ENCODE data around the gene COBL.

The COBL gene

GRCh38 chr7:51261950-51262795 is 54.4 kb downstream of the COBL start:
- TF ChIP-seq FOXP2 (optimal IDR thresholded peaks at IDR 0.05; ENCODE audit: borderline replicate concordance, extremely low read depth, extremely low read length, insufficient read depth) (no peak), SIN3A (IDR thresholded peaks at IDR 0.05; ENCODE audit: borderline replicate concordance, insufficient read depth, low read length) (no peak), REST (IDR thresholded peaks at IDR 0.05; ENCODE audit: insufficient read depth in 1 of 2, low read depth in 2 of 2, low read length in 2 of 2) (no peak), TAF1 (IDR thresholded peaks at IDR 0.05; ENCODE audit: borderline replicate concordance, insufficient read depth, low read length) (no peak), POLR2AphosphoS5 (IDR thresholded peaks at IDR 0.05; ENCODE audit: low read depth, low read length) (no peak)

GRCh38 chr7:51261117-51261835 is 55.3 kb downstream of the COBL start:
- no peak for TF ChIP-seq FOXP2 (optimal IDR thresholded peaks at IDR 0.05; ENCODE audit: borderline replicate concordance, extremely low read depth, extremely low read length, insufficient read depth)
- no peak for TF ChIP-seq POLR2AphosphoS5 (IDR thresholded peaks at IDR 0.05; ENCODE audit: low read depth, low read length)

- TF ChIP-seq POLR2AphosphoS5 (IDR thresholded peaks at IDR 0.05; ENCODE audit: low read depth, low read length) = no peak
- TF ChIP-seq TAF1 (IDR thresholded peaks at IDR 0.05; ENCODE audit: borderline replicate concordance, insufficient read depth, low read length) = no peak
- no peak for TF ChIP-seq FOXP2 (optimal IDR thresholded peaks at IDR 0.05; ENCODE audit: borderline replicate concordance, extremely low read depth, extremely low read length, insufficient read depth)
- no peak for TF ChIP-seq REST (IDR thresholded peaks at IDR 0.05; ENCODE audit: insufficient read depth in 1 of 2, low read depth in 2 of 2, low read length in 2 of 2)
- no peak for TF ChIP-seq SIN3A (IDR thresholded peaks at IDR 0.05; ENCODE audit: borderline replicate concordance, insufficient read depth, low read length)
Observed at GRCh38 chr7:51260516-51260915, 56.1 kb downstream of the COBL start.

- no peak for TF ChIP-seq FOXP2 (optimal IDR thresholded peaks at IDR 0.05; ENCODE audit: borderline replicate concordance, extremely low read depth, extremely low read length, insufficient read depth)
- TF ChIP-seq REST (IDR thresholded peaks at IDR 0.05; ENCODE audit: insufficient read depth in 1 of 2, low read depth in 2 of 2, low read length in 2 of 2) = no peak
- no peak for TF ChIP-seq SIN3A (IDR thresholded peaks at IDR 0.05; ENCODE audit: borderline replicate concordance, insufficient read depth, low read length)
- no peak for TF ChIP-seq POLR2AphosphoS5 (IDR thresholded peaks at IDR 0.05; ENCODE audit: low read depth, low read length)
- TF ChIP-seq TAF1 (IDR thresholded peaks at IDR 0.05; ENCODE audit: borderline replicate concordance, insufficient read depth, low read length) = no peak
Observed at GRCh38 chr7:51259766-51260165, 56.8 kb downstream of the COBL start.

- TF ChIP-seq SIN3A (IDR thresholded peaks at IDR 0.05; ENCODE audit: borderline replicate concordance, insufficient read depth, low read length) (no peak), POLR2AphosphoS5 (IDR thresholded peaks at IDR 0.05; ENCODE audit: low read depth, low read length) (no peak), REST (IDR thresholded peaks at IDR 0.05; ENCODE audit: insufficient read depth in 1 of 2, low read depth in 2 of 2, low read length in 2 of 2) (no peak), TAF1 (IDR thresholded peaks at IDR 0.05; ENCODE audit: borderline replicate concordance, insufficient read depth, low read length) (no peak), FOXP2 (optimal IDR thresholded peaks at IDR 0.05; ENCODE audit: borderline replicate concordance, extremely low read depth, extremely low read length, insufficient read depth) (no peak)
Observed at GRCh38 chr7:51256916-51257315, 59.7 kb downstream of the COBL start.

All from PFSK-1 (cell line).